Ovary (tissue), 3 donors: ENCODE results near the gene CAPG.

Source experiments
- POLR2A ChIP-seq: fragments of 450-650 bp; IDR thresholded peaks from one replicate; pipeline ENCODE4 v1.6.1; 2017; ENCODE audit warnings: antibody characterized with exemption, mild to moderate bottlenecking, moderate library complexity
- TF ChIP-seq, protein P1 (sequence below), 3 donors: fragments of 450-650 bp in 2 of 3; fragments of 200-600 bp in 1 of 3; IDR thresholded peaks; one replicate each; pipeline versions ENCODE4 v1.5.1 to v1.8.0; 2016 to 2022; ENCODE audit warnings: antibody characterized with exemption in 3 of 3, mild to moderate bottlenecking in 1 of 3
- donor health status: DM: no; HTN: no; CAD: no.

DNA sequence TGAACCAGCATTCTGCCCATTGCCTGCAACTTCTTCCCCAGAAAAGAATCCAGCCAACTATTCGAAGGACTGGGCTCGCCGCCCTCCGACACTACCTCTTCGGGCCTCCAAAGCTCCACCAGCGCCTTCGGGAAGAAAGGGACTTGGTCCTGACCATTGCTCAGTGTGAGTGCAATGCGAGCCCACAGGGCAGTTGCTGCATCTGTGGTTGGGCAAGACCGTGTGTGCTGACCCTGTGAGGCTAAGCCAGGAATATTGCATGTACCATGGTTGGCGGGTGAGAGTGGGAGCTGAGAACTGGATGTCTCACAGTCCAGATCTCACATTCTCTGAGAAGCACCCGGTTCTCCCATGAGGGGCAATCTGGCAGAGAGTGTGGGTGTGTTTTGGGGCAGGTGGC, 39.1 kb downstream of the CAPG start:
- TF ChIP-seq, protein P1, sequence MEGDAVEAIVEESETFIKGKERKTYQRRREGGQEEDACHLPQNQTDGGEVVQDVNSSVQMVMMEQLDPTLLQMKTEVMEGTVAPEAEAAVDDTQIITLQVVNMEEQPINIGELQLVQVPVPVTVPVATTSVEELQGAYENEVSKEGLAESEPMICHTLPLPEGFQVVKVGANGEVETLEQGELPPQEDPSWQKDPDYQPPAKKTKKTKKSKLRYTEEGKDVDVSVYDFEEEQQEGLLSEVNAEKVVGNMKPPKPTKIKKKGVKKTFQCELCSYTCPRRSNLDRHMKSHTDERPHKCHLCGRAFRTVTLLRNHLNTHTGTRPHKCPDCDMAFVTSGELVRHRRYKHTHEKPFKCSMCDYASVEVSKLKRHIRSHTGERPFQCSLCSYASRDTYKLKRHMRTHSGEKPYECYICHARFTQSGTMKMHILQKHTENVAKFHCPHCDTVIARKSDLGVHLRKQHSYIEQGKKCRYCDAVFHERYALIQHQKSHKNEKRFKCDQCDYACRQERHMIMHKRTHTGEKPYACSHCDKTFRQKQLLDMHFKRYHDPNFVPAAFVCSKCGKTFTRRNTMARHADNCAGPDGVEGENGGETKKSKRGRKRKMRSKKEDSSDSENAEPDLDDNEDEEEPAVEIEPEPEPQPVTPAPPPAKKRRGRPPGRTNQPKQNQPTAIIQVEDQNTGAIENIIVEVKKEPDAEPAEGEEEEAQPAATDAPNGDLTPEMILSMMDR (IDR thresholded peaks at IDR 0.05) = no peak
- no peak for TF ChIP-seq POLR2A
